NOMO-1 (cell line): ENCODE data around the gene GPR156.

ENCODE experiments used
- DNase-seq, 2 experiments: peaks; one replicate each; lab custom pipeline; 2025; ENCODE audit not compliant: unreplicated experiment in 2 of 2; lab: John Stamatoyannopoulos, UW

The GPR156 gene

GRCh38 chr3:120130656-120131055, 154.4 kb downstream of the GPR156 start:
- no peak for DNase-seq

- no peak for DNase-seq
Observed at GRCh38 chr3:120129718-120130513, 155.1 kb downstream of the GPR156 start.

GRCh38 chr3:120129051-120129450, 156.0 kb downstream of the GPR156 start:
- no peak for DNase-seq

- DNase-seq = no peak
Observed at GRCh38 chr3:120125992-120126391, 159.0 kb downstream of the GPR156 start.

- no peak for DNase-seq
Observed at GRCh38 chr3:120119846-120120510, 165.0 kb downstream of the GPR156 start.
